ENCODE measurements around the gene BTBD2. TPM values are rescaled to one million over a fixed set of nuclear protein-coding genes. Genes with fewer than 3 reads are reported as not detected.

Gene BTBD2
- total and polyA plus RNA-seq, 7 donors: 31.9 to 82.8 (median 46.2) TPM

- Histone ChIP-seq H3K4me1 (peaks cover 2 to 66% (median 44%) of the 10 kb centered on the region in 4 donors), H3K27ac (peak overlapping the region; percentile 91 to 99 (median 96)), H3K9me3 (peaks cover 0 to 3% (median 0%) of the 10 kb centered on the region in 4 donors), H3K27me3 (no peaks in the 10 kb centered on the region), H3K36me3 (peaks cover 30 to 45% (median 39%) of the 10 kb centered on the region in 4 donors), H3K4me3 (no peak overlapping the region)
- WGBS, 2 donors: 88 to 93% methylated on average over 44 of the region's 44 CpGs
- intact Hi-C loops (cut with DNase I): no loop called here
- no peak for TF ChIP-seq EP300 (IDR thresholded peaks at IDR 0.05)
- TF ChIP-seq POLR2A (IDR thresholded peaks at IDR 0.05): no peak
- peak in 1 of 4 donors; percentile 20 for TF ChIP-seq POLR2AphosphoS5 (IDR thresholded peaks at IDR 0.05)
- DNase-seq: peak; percentile 71
Measured at GRCh38 chr19:2038284-2039088, 23.0 kb upstream of the BTBD2 start.

GRCh38 chr19:2037651-2038255 lies 22.2 kb upstream of the BTBD2 start:
- peak; percentile 65 for DNase-seq
- Histone ChIP-seq H3K9me3 (peaks cover 0 to 3% (median 0%) of the 10 kb centered on the region in 4 donors), H3K27ac (peak overlapping the region; percentile 25 to 99 (median 96)), H3K27me3 (no peaks in the 10 kb centered on the region), H3K4me1 (peaks cover 2 to 66% (median 38%) of the 10 kb centered on the region in 4 donors), H3K4me3 (no peak overlapping the region), H3K36me3 (peaks cover 30 to 39% (median 37%) of the 10 kb centered on the region in 4 donors)
- TF ChIP-seq POLR2AphosphoS5 (IDR thresholded peaks at IDR 0.05) (peak in 1 of 4 donors; percentile 1), CTCF (IDR thresholded peaks at IDR 0.05) (no peak)
- WGBS, 2 donors: 76 to 82% methylated on average over 24 of the region's 24 CpGs
- intact Hi-C loops (cut with DNase I): no loop called here

GRCh38 chr19:2036424-2036823 lies 20.9 kb upstream of the BTBD2 start:
- Histone ChIP-seq H3K4me3 (no peak overlapping the region), H3K27ac (no peak overlapping the region), H3K4me1 (peaks cover 0 to 68% (median 41%) of the 10 kb centered on the region in 4 donors), H3K27me3 (no peaks in the 10 kb centered on the region), H3K36me3 (peaks cover 25 to 36% (median 32%) of the 10 kb centered on the region in 4 donors), H3K9me3 (peaks cover 0 to 3% (median 0%) of the 10 kb centered on the region in 4 donors)
- no peak for TF ChIP-seq EP300 (IDR thresholded peaks at IDR 0.05)
- no peak for TF ChIP-seq POLR2AphosphoS5 (IDR thresholded peaks at IDR 0.05)
- no peak for TF ChIP-seq CTCF (IDR thresholded peaks at IDR 0.05)
- no peak for TF ChIP-seq POLR2A (IDR thresholded peaks at IDR 0.05)
- 83 to 97% methylated on average over 8 of the region's 8 CpGs for WGBS, 2 donors
- DNase-seq: no peak
- intact Hi-C loops (cut with DNase I): no loop called here

GRCh38 chr19:2035590-2035991 lies 20.1 kb upstream of the BTBD2 start:
- 84 to 92% methylated on average over 14 of the region's 14 CpGs for WGBS, 2 donors
- intact Hi-C loops (cut with DNase I): no loop called here
- Histone ChIP-seq H3K4me3 (no peak overlapping the region), H3K36me3 (peaks cover 17 to 28% (median 24%) of the 10 kb centered on the region in 4 donors), H3K27ac (no peak overlapping the region), H3K9me3 (peaks cover 0 to 3% (median 0%) of the 10 kb centered on the region in 4 donors), H3K4me1 (peaks cover 0 to 67% (median 39%) of the 10 kb centered on the region in 4 donors), H3K27me3 (no peaks in the 10 kb centered on the region)
- TF ChIP-seq CTCF (IDR thresholded peaks at IDR 0.05) (no peak), POLR2A (IDR thresholded peaks at IDR 0.05) (no peak), EP300 (IDR thresholded peaks at IDR 0.05) (no peak), POLR2AphosphoS5 (IDR thresholded peaks at IDR 0.05) (no peak)
- peak; percentile 66 for DNase-seq

Measured in sigmoid colon (tissue), 7 donors.